Endothelial cell of umbilical vein (primary cell): ENCODE data around the gene SMIM14. TPM values are rescaled to one million over a fixed set of nuclear protein-coding genes. Genes with fewer than 3 reads are reported as not detected.

Source experiments
- BruUV-seq: library from RNA; stranded (reverse); fragments of 400-500 nt; replicated peaks from 2 replicates; lab custom pipeline; 2021; lab: Mats Ljungman, UMichigan
- CTCF ChIA-PET: fragments of 300-600, 350-600 bp; sonication (Branson Sonifier 250); formaldehyde crosslinking; loops from one replicate; lab custom pipeline; 2021; ENCODE audit warnings: antibody characterized with exemption, inconsistent platforms; lab: Charles Lee
- POLR2A ChIA-PET: fragments of 300-600, 350-600 bp; sonication (Branson Sonifier 250); formaldehyde crosslinking; loops from one replicate; lab custom pipeline; 2021; ENCODE audit warnings: antibody characterized with exemption, inconsistent platforms; lab: Charles Lee
- DNase-seq: peaks from one replicate; pipeline ENCODE4 v3.0.0-alpha.2; 2011; ENCODE audit warnings: low read depth, low spot score
- FAIRE-seq: peaks from 2 replicates; lab custom pipeline; 2011; peaks lifted over from hg19 to GRCh38; lab: Jason Lieb, UNC
- H2AFZ ChIP-seq: 2 replicates; pipeline ENCODE4 v1.6.0; 2012; ENCODE audit warnings: low read depth, low read length, control low read depth, inconsistent platforms
- H3K27ac ChIP-seq: 2 replicates; pipeline ENCODE4 v1.5.1; 2011; ENCODE audit warnings: low read depth, mild to moderate bottlenecking, control low read depth, low read length, moderate library complexity; ENCODE audit not compliant: insufficient read depth
- H3K27me3 ChIP-seq, 2 experiments: 2 replicates each; pipeline versions ENCODE4 v1.6.0 to v1.6.1; 2011; ENCODE audit warnings: low read length in 2 of 2, mixed read lengths in 1 of 2; ENCODE audit not compliant: control insufficient read depth in 2 of 2, insufficient read depth in 2 of 2
- H3K36me3 ChIP-seq, 2 experiments: 2 replicates in 1 of 2; 3 replicates in 1 of 2; pipeline ENCODE4 v1.5.1; 2011; ENCODE audit warnings: low read length in 2 of 2, mild to moderate bottlenecking in 1 of 2, moderate library complexity in 1 of 2; ENCODE audit not compliant: control insufficient read depth in 2 of 2, insufficient read depth in 2 of 2; ENCODE audit errors: extremely low read depth in 1 of 2
- H3K4me1 ChIP-seq: 3 replicates; pipeline ENCODE4 v1.5.1; 2011; ENCODE audit warnings: mild to moderate bottlenecking, low read length; ENCODE audit not compliant: control insufficient read depth, insufficient read depth; ENCODE audit errors: extremely low read depth
- H3K4me2 ChIP-seq: 2 replicates; pipeline ENCODE4 v1.6.1; 2011; ENCODE audit warnings: low read length, control low read depth, mixed read lengths; ENCODE audit not compliant: insufficient read depth
- H3K4me3 ChIP-seq, 3 experiments: fragments of 200-600 bp in 1 of 3; sonication (generic), shearing (Covaris generic) in 1 of 3; replicated peaks in 1 of 3; 2 replicates each; pipeline ENCODE4 v1.5.1; 2011 to 2016; ENCODE audit warnings: control low read depth in 3 of 3, low read length in 3 of 3, mild to moderate bottlenecking in 2 of 3, inconsistent platforms in 1 of 3, low read depth in 1 of 3, moderate library complexity in 1 of 3; ENCODE audit not compliant: insufficient read depth in 1 of 3
- H3K79me2 ChIP-seq: 2 replicates; pipeline ENCODE4 v1.6.0; 2012; ENCODE audit warnings: low read length, inconsistent platforms; ENCODE audit not compliant: control insufficient read depth, insufficient read depth
- H3K9ac ChIP-seq: replicated peaks from 2 replicates; pipeline ENCODE3; 2011; ENCODE audit warnings: low read length, control low read depth; ENCODE audit not compliant: insufficient read depth; ENCODE audit errors: extremely low read depth
- H3K9me1 ChIP-seq: replicated peaks from 3 replicates; pipeline ENCODE4 v1.6.0; 2011; ENCODE audit warnings: mild to moderate bottlenecking, low read length; ENCODE audit not compliant: control insufficient read depth, insufficient read depth; ENCODE audit errors: extremely low read depth
- H3K9me3 ChIP-seq: replicated peaks from 2 replicates; pipeline ENCODE4 v1.5.1; 2012; ENCODE audit warnings: low read length, inconsistent platforms; ENCODE audit not compliant: control insufficient read depth, insufficient read depth
- H4K20me1 ChIP-seq: replicated peaks from 2 replicates; pipeline ENCODE3; 2011; ENCODE audit warnings: mild to moderate bottlenecking, low read length; ENCODE audit not compliant: control insufficient read depth, insufficient read depth; ENCODE audit errors: extremely low read depth
- EZH2 ChIP-seq: IDR thresholded peaks from 2 replicates; pipeline ENCODE4 v1.6.1; 2012; ENCODE audit warnings: borderline replicate concordance, low read depth, mild to moderate bottlenecking, moderate library complexity, low read length, inconsistent platforms; ENCODE audit not compliant: severe bottlenecking
- FOS ChIP-seq: IDR thresholded peaks from 2 replicates; pipeline ENCODE4 v1.6.1; 2011; ENCODE audit warnings: mild to moderate bottlenecking, low read length, moderate library complexity, borderline replicate concordance; ENCODE audit not compliant: insufficient read depth
- GATA2 ChIP-seq: IDR thresholded peaks from 2 replicates; pipeline ENCODE4 v1.7.0; 2011; ENCODE audit warnings: low read depth, mild to moderate bottlenecking, moderate library complexity, mixed read lengths, low read length; ENCODE audit not compliant: insufficient read length, insufficient read depth
- JUN ChIP-seq: IDR thresholded peaks from 2 replicates; pipeline ENCODE4 v1.6.1; 2011; ENCODE audit warnings: borderline replicate concordance, low read depth; ENCODE audit not compliant: insufficient read length, insufficient read depth
- MAX ChIP-seq: IDR thresholded peaks from 2 replicates; pipeline ENCODE4 v1.6.1; 2011; ENCODE audit not compliant: insufficient read depth, insufficient read length
- MYC ChIP-seq: IDR thresholded peaks from one replicate; pipeline ENCODE4 v1.6.1; 2011; ENCODE audit warnings: mild to moderate bottlenecking, low read depth, low read length
- POLR2A ChIP-seq: IDR thresholded peaks from 2 replicates; pipeline ENCODE4 v1.6.1; 2012; ENCODE audit warnings: low read depth, mild to moderate bottlenecking, control low read depth, low read length
- POLR2AphosphoS5 ChIP-seq: IDR thresholded peaks from 2 replicates; pipeline ENCODE4 v1.6.1; 2012; ENCODE audit warnings: low read depth, mild to moderate bottlenecking, control low read depth, low read length, moderate library complexity; ENCODE audit not compliant: insufficient read depth
- dilution Hi-C: fragments of 300-500 bp; cut with MboI; formaldehyde crosslinking; loops from one replicate; pipeline ENCODE4 v1.15.0; 2019; ENCODE audit warnings: low sequenced_read_pairs; ENCODE audit not compliant: extremely low pct_ligation_motif_present
- intact Hi-C: fragments of 100-400 bp; cut with micrococcal nuclease; formaldehyde crosslinking; loops from one replicate; pipeline ENCODE4 v1.10.0; 2022
- polyA plus RNA-seq, 4 experiments: library from polyadenylated mRNA; depleted of rRNA in 3 of 4; stranded (reverse) in 3 of 4; unstranded in 1 of 4; fragments of >200 nt; gene quantifications; 2 replicates each; pipeline versions ENCODE4 v1.2.1 to v1.2.3, GENCODE V29; 2011 to 2012; ENCODE audit warnings: missing spikeins in 1 of 4
- total RNA-seq: library from RNA; stranded (reverse); gene quantifications from 2 replicates; pipeline ENCODE4 v1.2.3, GENCODE V29; 2021
- TF ChIP-seq, protein P1 (sequence below), 2 donors: IDR thresholded peaks; 1 replicate in 1 of 2; 2 replicates in 1 of 2; pipeline ENCODE4 v1.5.1; 2011; ENCODE audit warnings: low read length in 2 of 2, mild to moderate bottlenecking in 2 of 2, moderate library complexity in 2 of 2, control low read depth in 1 of 2, inconsistent platforms in 1 of 2, low read depth in 1 of 2; ENCODE audit not compliant: insufficient read depth in 1 of 2; ENCODE audit errors: extremely low read depth in 1 of 2

The SMIM14 gene
- total and polyA plus RNA-seq, 2 donors (not counting 3 experiments of a cell fraction or from before 2014, with no cell fraction given), result 12.3 to 15.4 TPM

DNA sequence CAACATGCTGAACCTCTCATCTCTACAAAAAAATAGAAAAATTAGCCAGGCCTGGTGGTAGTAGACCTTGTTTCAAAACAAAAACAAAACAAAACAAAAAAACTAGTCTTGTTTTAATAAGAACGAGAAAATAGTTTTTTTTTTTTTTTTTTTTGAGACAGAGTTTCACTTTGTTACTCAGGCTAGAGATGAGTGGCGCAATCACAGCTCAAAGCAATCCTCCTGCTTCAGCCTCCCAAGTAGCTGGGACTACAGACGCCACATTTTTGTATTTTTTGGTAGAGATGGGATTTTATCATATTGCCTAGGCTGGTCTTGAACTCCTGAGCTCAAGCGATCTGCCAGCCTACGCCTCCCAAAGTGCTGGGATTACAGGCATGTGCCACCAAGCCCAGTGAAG lies 63.7 kb downstream of the SMIM14 start:
- no peak overlapping the region for H3K27ac ChIP-seq
- no peaks in the 10 kb centered on the region for H3K27me3 ChIP-seq
- H3K4me3 ChIP-seq, result no peak overlapping the region
- DNase-seq (no peak), FAIRE-seq (no peak)
- no peaks in the 10 kb centered on the region for H3K9me3 ChIP-seq
- H3K4me2 ChIP-seq, result no peak overlapping the region
- TF ChIP-seq JUN (no peak), MAX (no peak), POLR2AphosphoS5 (no peak), MYC (no peak), POLR2A (no peak), EZH2 (no peak), FOS (no peak), GATA2 (no peak)
- TF ChIP-seq, protein P1, sequence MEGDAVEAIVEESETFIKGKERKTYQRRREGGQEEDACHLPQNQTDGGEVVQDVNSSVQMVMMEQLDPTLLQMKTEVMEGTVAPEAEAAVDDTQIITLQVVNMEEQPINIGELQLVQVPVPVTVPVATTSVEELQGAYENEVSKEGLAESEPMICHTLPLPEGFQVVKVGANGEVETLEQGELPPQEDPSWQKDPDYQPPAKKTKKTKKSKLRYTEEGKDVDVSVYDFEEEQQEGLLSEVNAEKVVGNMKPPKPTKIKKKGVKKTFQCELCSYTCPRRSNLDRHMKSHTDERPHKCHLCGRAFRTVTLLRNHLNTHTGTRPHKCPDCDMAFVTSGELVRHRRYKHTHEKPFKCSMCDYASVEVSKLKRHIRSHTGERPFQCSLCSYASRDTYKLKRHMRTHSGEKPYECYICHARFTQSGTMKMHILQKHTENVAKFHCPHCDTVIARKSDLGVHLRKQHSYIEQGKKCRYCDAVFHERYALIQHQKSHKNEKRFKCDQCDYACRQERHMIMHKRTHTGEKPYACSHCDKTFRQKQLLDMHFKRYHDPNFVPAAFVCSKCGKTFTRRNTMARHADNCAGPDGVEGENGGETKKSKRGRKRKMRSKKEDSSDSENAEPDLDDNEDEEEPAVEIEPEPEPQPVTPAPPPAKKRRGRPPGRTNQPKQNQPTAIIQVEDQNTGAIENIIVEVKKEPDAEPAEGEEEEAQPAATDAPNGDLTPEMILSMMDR (IDR thresholded peaks at IDR 0.05; ENCODE audit: extremely low read depth in 1 of 2, insufficient read depth in 1 of 2, low read depth in 1 of 2, low read length in 2 of 2), result no peak
- H4K20me1 ChIP-seq, result no peaks in the 10 kb centered on the region
- H3K9me1 ChIP-seq, result no peaks in the 10 kb centered on the region
- no peak overlapping the region for H2AFZ ChIP-seq
- intact Hi-C loops (no loop called here), dilution Hi-C loops (no loop called here)
- POLR2A ChIA-PET, result no interaction called here
- CTCF ChIA-PET, result interaction anchor here (0.7 to 1.4 kb wide), 3 partner anchors 15 to 339 kb away, joined by 3 to 4 read pairs (median 4); no protein-coding TSS in a partner anchor
- H3K4me1 ChIP-seq, result no peaks in the 10 kb centered on the region
- H3K9ac ChIP-seq, result no peak overlapping the region
- BruUV-seq, result no TSS peak
- H3K36me3 ChIP-seq, result no peaks in the 10 kb centered on the region
- H3K79me2 ChIP-seq, result no peaks in the 10 kb centered on the region
